GM12878 (cell line): ENCODE measurements around the gene DIAPH1. TPM values are rescaled to one million over a fixed set of nuclear protein-coding genes. Genes with fewer than 3 reads are reported as not detected.
A peak's percentile ranks its signal among the peaks of the same experiment; 100 is the strongest.

Experiments used
- ATAC-seq: fragments of 200-7000 bp; cut with Tn5 transposase; 3 replicates; pipeline ENCODE4 v1.9.1; 2020; ENCODE audit warnings: mild to moderate bottlenecking, moderate library complexity
- BruUV-seq: library from RNA; stranded (reverse); fragments of 400-500 nt; replicated peaks from 2 replicates; lab custom pipeline; 2021; lab: Mats Ljungman, UMichigan
- CTCF ChIA-PET: fragments of 300-600 bp; sonication (Branson Sonifier 250); formaldehyde crosslinking; extraction: SDS; loops from one replicate; lab custom pipeline; 2021; ENCODE audit warnings: inconsistent platforms; lab: Yijun Ruan, JAX
- POLR2A ChIA-PET: fragments of 350-600 bp; formaldehyde crosslinking; extraction: SDS; loops from one replicate; lab custom pipeline; 2021; ENCODE audit warnings: inconsistent platforms; lab: Charles Lee
- RAD21 ChIA-PET: fragments of 300-600 bp; sonication (Branson Sonifier 250); formaldehyde crosslinking; loops from one replicate; lab custom pipeline; 2023; ENCODE audit warnings: antibody characterized with exemption; ENCODE audit not compliant: unreplicated experiment; lab: Charles Lee
- SMC1A ChIA-PET: fragments of 300-600 bp; sonication (Branson Sonifier 250); formaldehyde crosslinking; loops from one replicate; lab custom pipeline; 2023; ENCODE audit not compliant: unreplicated experiment, uncharacterized antibody; lab: Charles Lee
- DNase-seq: peaks from one replicate; pipeline ENCODE4 v3.0.0-alpha.2; 2011; ENCODE audit warnings: low read depth, low spot score
- FAIRE-seq: peaks from 3 replicates; lab custom pipeline; 2011; peaks lifted over from hg19 to GRCh38; lab: Jason Lieb, UNC
- H2AFZ ChIP-seq: 2 replicates; pipeline ENCODE4 v1.6.0; 2011; ENCODE audit warnings: low read depth, low read length, control low read depth; ENCODE audit not compliant: control insufficient read depth
- H3K27ac ChIP-seq: 2 replicates; pipeline ENCODE4 v1.5.1; 2011; ENCODE audit warnings: control low read depth; ENCODE audit not compliant: control insufficient read depth, insufficient read depth
- H3K27me3 ChIP-seq, 2 experiments: replicated peaks in 1 of 2; 2 replicates each; pipeline versions ENCODE4 v1.6.0 to v1.6.1; 2011; ENCODE audit warnings: low read length in 1 of 2; ENCODE audit not compliant: control insufficient read depth in 2 of 2, insufficient read depth in 2 of 2
- H3K36me3 ChIP-seq, 2 experiments: 2 replicates each; pipeline ENCODE4 v1.5.1; 2011; ENCODE audit warnings: low read length in 1 of 2; ENCODE audit not compliant: control insufficient read depth in 2 of 2, insufficient read depth in 2 of 2
- H3K4me1 ChIP-seq: 2 replicates; pipeline ENCODE4 v1.6.1; 2011; ENCODE audit warnings: mild to moderate bottlenecking, low read length, moderate library complexity, mixed read lengths; ENCODE audit not compliant: control insufficient read depth, insufficient read depth
- H3K4me2 ChIP-seq: 2 replicates; pipeline ENCODE4 v1.6.0; 2011; ENCODE audit warnings: control low read depth; ENCODE audit not compliant: control insufficient read depth, insufficient read depth
- H3K4me3 ChIP-seq: fragments of 200-600 bp; sonication (generic); 2 replicates; pipeline ENCODE4 v1.5.1; 2016
- H3K79me2 ChIP-seq: 2 replicates; pipeline ENCODE4 v1.6.0; 2011; ENCODE audit warnings: low read length; ENCODE audit not compliant: control insufficient read depth, insufficient read depth
- H3K9ac ChIP-seq: 2 replicates; pipeline ENCODE4 v1.8.0; 2011; ENCODE audit warnings: low read length, control low read depth, mixed read lengths; ENCODE audit not compliant: control insufficient read depth, insufficient read depth
- H3K9me3 ChIP-seq: replicated peaks from 3 replicates; pipeline ENCODE4 v1.5.1; 2011; ENCODE audit warnings: mild to moderate bottlenecking, low read length; ENCODE audit not compliant: control insufficient read depth, insufficient read depth
- H4K20me1 ChIP-seq: 2 replicates; pipeline ENCODE4 v1.6.0; 2011; ENCODE audit not compliant: control insufficient read depth, insufficient read depth
- BRCA1 ChIP-seq: IDR thresholded peaks from 2 replicates; pipeline ENCODE4 v1.6.1; 2011; ENCODE audit warnings: low read depth, low read length, improper control_type of control experiment
- CHD4 ChIP-seq: fragments of 200-600 bp; sonication (generic); IDR thresholded peaks from 2 replicates; pipeline ENCODE4 v1.6.1; 2016; ENCODE audit warnings: mild to moderate bottlenecking
- IKZF1 ChIP-seq: fragments of 450-650 bp; conservative IDR thresholded peaks from 2 replicates; pipeline ENCODE4 v1.6.1; 2017; ENCODE audit warnings: antibody characterized with exemption, mild to moderate bottlenecking
- MEF2B ChIP-seq: fragments of 450-650 bp; IDR thresholded peaks from 2 replicates; pipeline ENCODE4 v1.6.1; 2018; ENCODE audit warnings: mild to moderate bottlenecking, moderate library complexity; ENCODE audit not compliant: partially characterized antibody, poor library complexity, severe bottlenecking
- PML ChIP-seq: IDR thresholded peaks from 2 replicates; pipeline ENCODE4 v1.6.1; 2012; ENCODE audit warnings: low read length, inconsistent platforms
- POLR2A ChIP-seq: IDR thresholded peaks from 2 replicates; pipeline ENCODE4 v1.6.1; 2011; ENCODE audit warnings: low read depth, mild to moderate bottlenecking, low read length
- RUNX3 ChIP-seq: IDR thresholded peaks from 2 replicates; pipeline ENCODE4 v1.6.1; 2012; ENCODE audit warnings: low read length, inconsistent platforms
- ZNF207 ChIP-seq: fragments of 450-650 bp; IDR thresholded peaks from 2 replicates; pipeline ENCODE4 v1.6.1; 2014; ENCODE audit warnings: antibody characterized with exemption, mild to moderate bottlenecking, borderline replicate concordance
- ZNF622 ChIP-seq: fragments of 450-650 bp; IDR thresholded peaks from 2 replicates; pipeline ENCODE4 v1.6.1; 2017; ENCODE audit warnings: mild to moderate bottlenecking, inconsistent platforms
- WGBS: methylation state at CpG from one replicate; pipeline ENCODE4 v1.1.6; 2016; ENCODE audit warnings: low lambda C conversion rate; ENCODE audit not compliant: insufficient replicate concordance, insufficient coverage; ENCODE audit errors: missing lambda C conversion rate; 5-methylcytosine and 5-hydroxymethylcytosine counted together
- in situ Hi-C: fragments of 300-500 bp; cut with MboI; formaldehyde crosslinking; loops from 9 replicates; pipeline ENCODE4 v1.14.3; 2018; ENCODE audit warnings: mixed read lengths
- intact Hi-C: fragments of 100-400 bp; cut with micrococcal nuclease; formaldehyde crosslinking; loops from one replicate; pipeline ENCODE4 v1.14.2; 2022; ENCODE audit not compliant: unreplicated experiment
- polyA plus RNA-seq, 11 experiments: library from polyadenylated mRNA; depleted of rRNA in 4 of 11; unstranded in 6 of 11; stranded (reverse) in 5 of 11; fragments of >200 nt; fragmentation: Nextera tagmentation in 4 of 11; fragmentation: Illumina TruSeq in 1 of 11; extraction: Ambion mirVana in 4 of 11; extraction: Trizol in 1 of 11; gene quantifications; 1 replicate in 1 of 11; 2 replicates in 10 of 11; pipeline versions ENCODE4 v1.2.1 to v1.2.3, GENCODE V29; 2011 to 2016; ENCODE audit warnings: inconsistent platforms in 2 of 11, missing spikeins in 2 of 11, low read depth in 1 of 11
- total RNA-seq, 4 experiments: library from RNA; depleted of rRNA in 3 of 4; stranded (reverse); fragments of >200 nt in 3 of 4; fragmentation: Illumina TruSeq in 1 of 4; extraction: Trizol in 1 of 4; gene quantifications; 2 replicates each; pipeline versions ENCODE4 v1.2.1 to v1.2.3, GENCODE V29; 2013 to 2021
- TF ChIP-seq, protein P1 (sequence below): fragments of 450-650 bp; IDR thresholded peaks from 2 replicates; pipeline ENCODE4 v1.6.1; 2016; ENCODE audit warnings: mild to moderate bottlenecking

DIAPH1 gene
- total and polyA plus RNA-seq, 10 of the 15 experiments (the other 5 are each of a cell fraction or from before 2014, with no cell fraction given), result 37.8 to 168 (median 59.0) TPM

DNA sequence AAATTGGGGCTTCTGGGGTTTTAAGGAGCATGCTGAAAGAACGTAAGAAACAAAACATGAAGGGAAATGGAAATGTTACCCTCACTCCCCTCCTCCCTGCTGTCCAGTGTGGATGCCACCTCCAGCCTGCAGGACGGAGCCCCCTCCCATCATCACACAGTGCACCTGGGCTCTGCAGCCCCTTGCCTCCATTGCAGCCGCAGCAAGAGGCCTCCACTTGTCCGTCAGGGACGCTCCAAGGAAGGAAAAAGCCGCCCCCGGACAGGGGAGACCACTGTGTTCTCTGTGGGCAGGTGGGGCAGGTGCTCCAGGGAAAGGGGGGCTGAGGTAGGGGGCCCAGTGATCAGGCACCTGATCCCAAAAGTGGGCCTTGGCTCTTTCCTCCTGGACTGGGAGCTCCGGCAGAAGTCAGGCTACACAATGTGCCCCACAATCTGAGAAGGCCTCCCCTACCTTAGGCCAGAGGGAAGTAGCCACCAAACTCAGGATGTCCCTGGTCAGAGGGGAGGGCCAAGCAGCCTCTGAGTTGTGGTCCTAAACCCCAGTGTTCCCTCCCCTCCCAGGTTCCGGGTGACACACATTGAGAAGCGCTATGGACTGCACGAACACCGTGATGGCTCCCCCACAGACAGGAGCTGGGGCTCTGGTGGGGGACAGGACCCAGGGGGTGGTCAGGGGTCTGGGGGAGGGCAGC lies 20.7 kb upstream of the DIAPH1 start:
- Histone ChIP-seq H3K79me2 (peaks cover 33% of the 10 kb centered on the region), H3K27ac (no peak overlapping the region), H3K9me3 (no peaks in the 10 kb centered on the region), H3K4me2 (no peak overlapping the region), H4K20me1 (no peaks in the 10 kb centered on the region), H2AFZ (no peak overlapping the region), H3K27me3 (no peaks in the 10 kb centered on the region), H3K36me3 (no peaks in the 10 kb centered on the region; a peak in 2 of 4 replicates), H3K4me3 (no peak overlapping the region), H3K9ac (no peak overlapping the region), H3K4me1 (peaks cover 28% of the 10 kb centered on the region)
- ChIA-PET SMC1A (interaction anchor here (3.2 to 12.9 kb wide), 2 partner anchors 12 to 22 kb away, joined by 12 to 245 read pairs; partner anchors contain the start of genes DIAPH1 and FCHSD1), RAD21 (interaction anchor here (6.9 kb wide), 1 partner anchor 46 kb away, joined by 124 read pairs; no protein-coding TSS in a partner anchor), POLR2A (interaction anchor here (4.6 kb wide), 1 partner anchor 46 kb away, joined by 34 read pairs; no protein-coding TSS in a partner anchor), CTCF (interaction anchor here (0.6 to 11.2 kb wide), 6 partner anchors 20 to 501 kb away, joined by 3 to 137 read pairs (median 18); partner anchors contain the start of gene DIAPH1)
- in situ Hi-C loops, result no loop called here
- no peak for TF ChIP-seq CHD4
- peak; percentile 23; the same call in 1 of the 2 replicates for TF ChIP-seq POLR2A
- TSS peak; percentile 63 for BruUV-seq
- intact Hi-C loops, result loop anchor here (5.0 kb wide), 1 partner anchor 127 kb away; no protein-coding TSS in a partner anchor
- FAIRE-seq (no peak), ATAC-seq (no peak), DNase-seq (no peak)
- WGBS, result 97% methylated on average over 12 of the region's 12 CpGs

DNA sequence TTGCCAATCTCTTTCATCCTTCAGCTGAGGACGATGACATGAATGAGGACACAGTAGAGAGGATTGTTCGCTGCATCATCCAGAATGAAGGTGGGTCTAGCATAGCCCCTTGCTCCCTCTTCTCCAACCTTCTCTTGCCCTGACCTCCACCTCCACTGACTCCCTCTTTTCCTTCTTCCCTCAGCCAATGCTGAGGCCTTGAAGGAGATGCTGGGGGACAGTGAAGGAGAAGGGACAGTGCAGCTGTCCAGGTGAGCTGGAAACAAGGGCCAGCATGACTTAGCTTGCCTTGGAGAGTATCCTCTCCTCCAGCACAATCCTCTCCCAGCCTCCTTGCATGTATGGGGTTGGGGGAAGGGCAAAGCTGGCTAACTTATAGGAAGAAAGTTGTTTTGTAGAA lies 20.0 kb upstream of the DIAPH1 start:
- SMC1A ChIA-PET, result interaction anchor here (1.1 to 12.9 kb wide), 4 partner anchors 12 to 46 kb away, joined by 4 to 245 read pairs (median 50); partner anchors contain the start of genes DIAPH1 and FCHSD1

More for the DNA sequence above, 20.0 kb upstream of the DIAPH1 start:
- H3K4me1 ChIP-seq, result peaks cover 31% of the 10 kb centered on the region
- H3K27ac ChIP-seq, result peak overlapping the region; percentile 86
- DNase-seq, result no peak
- H3K79me2 ChIP-seq, result peaks cover 40% of the 10 kb centered on the region
- H4K20me1 ChIP-seq, result no peaks in the 10 kb centered on the region
- CTCF ChIA-PET, result interaction anchor here (0.6 to 11.2 kb wide), 7 partner anchors 10 to 75 kb away, joined by 3 to 137 read pairs (median 9); partner anchors contain the start of gene DIAPH1
- no peak overlapping the region for H3K4me3 ChIP-seq
- no peaks in the 10 kb centered on the region for H3K9me3 ChIP-seq
- no peak for ATAC-seq
- no peak overlapping the region for H2AFZ ChIP-seq
- in situ Hi-C loops, result no loop called here
- no peaks in the 10 kb centered on the region; a peak in 2 of 4 replicates for H3K36me3 ChIP-seq
- BruUV-seq, result no TSS peak
- RAD21 ChIA-PET, result interaction anchor here (6.9 kb wide), 1 partner anchor 46 kb away, joined by 124 read pairs; no protein-coding TSS in a partner anchor
- intact Hi-C loops, result loop anchor here (1.0 to 5.0 kb wide), 2 partner anchors 46 to 126 kb away; no protein-coding TSS in a partner anchor
- 97% methylated on average over 2 of the region's 2 CpGs for WGBS
- no peaks in the 10 kb centered on the region for H3K27me3 ChIP-seq
- no peak for FAIRE-seq
- peak overlapping the region; percentile 98 for H3K4me2 ChIP-seq
- TF ChIP-seq IKZF1 (no peak), POLR2A (no peak), PML (no peak), ZNF207 (no peak), BRCA1 (no peak), MEF2B (no peak), RUNX3 (no peak), ZNF622 (no peak)
- TF ChIP-seq, protein P1, sequence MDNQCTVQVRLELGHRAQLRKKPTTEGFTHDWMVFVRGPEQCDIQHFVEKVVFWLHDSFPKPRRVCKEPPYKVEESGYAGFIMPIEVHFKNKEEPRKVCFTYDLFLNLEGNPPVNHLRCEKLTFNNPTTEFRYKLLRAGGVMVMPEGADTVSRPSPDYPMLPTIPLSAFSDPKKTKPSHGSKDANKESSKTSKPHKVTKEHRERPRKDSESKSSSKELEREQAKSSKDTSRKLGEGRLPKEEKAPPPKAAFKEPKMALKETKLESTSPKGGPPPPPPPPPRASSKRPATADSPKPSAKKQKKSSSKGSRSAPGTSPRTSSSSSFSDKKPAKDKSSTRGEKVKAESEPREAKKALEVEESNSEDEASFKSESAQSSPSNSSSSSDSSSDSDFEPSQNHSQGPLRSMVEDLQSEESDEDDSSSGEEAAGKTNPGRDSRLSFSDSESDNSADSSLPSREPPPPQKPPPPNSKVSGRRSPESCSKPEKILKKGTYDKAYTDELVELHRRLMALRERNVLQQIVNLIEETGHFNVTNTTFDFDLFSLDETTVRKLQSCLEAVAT, result no peak
- POLR2A ChIA-PET, result interaction anchor here (1.2 to 11.5 kb wide), 3 partner anchors 19 to 46 kb away, joined by 4 to 215 read pairs (median 34); partner anchors contain the start of gene DIAPH1
- peak overlapping the region; percentile 81; the same call in 1 of the 2 replicates for H3K9ac ChIP-seq
